Mucosa of descending colon (tissue), 3 donors: ENCODE data around the gene IFNLR1. TPM values are rescaled to one million over a fixed set of nuclear protein-coding genes. Genes with fewer than 3 reads are reported as not detected.
A peak's percentile ranks its signal among the peaks of the same experiment; 100 is the strongest.

Experiments
- ATAC-seq: fragments of 200-7000 bp; cut with Tn5 transposase; one replicate; pipeline ENCODE4 v1.9.1; 2020; ENCODE audit warnings: mild to moderate bottlenecking, moderate library complexity
- DNase-seq, 3 donors: peaks; one replicate each; pipeline ENCODE4 v3.0.0-alpha.2; 2020
- H3K36me3 ChIP-seq: fragments of 200-600 bp; one replicate; pipeline ENCODE4 v1.8.0; 2021; ENCODE audit warnings: low read depth, mild to moderate bottlenecking
- H3K4me1 ChIP-seq: fragments of 200-600 bp; one replicate; pipeline ENCODE4 v1.8.0; 2021; ENCODE audit warnings: low read depth, mild to moderate bottlenecking
- H3K4me3 ChIP-seq: fragments of 200-600 bp; one replicate; pipeline ENCODE4 v1.8.0; 2021; ENCODE audit warnings: mild to moderate bottlenecking
- H3K9me3 ChIP-seq: fragments of 200-600 bp; one replicate; pipeline ENCODE4 v1.8.0; 2021; ENCODE audit warnings: mild to moderate bottlenecking
- CTCF ChIP-seq: fragments of 200-600 bp; IDR thresholded peaks from one replicate; pipeline ENCODE4 v1.8.0; 2022; ENCODE audit warnings: antibody characterized with exemption, mild to moderate bottlenecking
- intact Hi-C, 2 donors: fragments of 100-400 bp; cut with DNase I in 1 of 2; cut with micrococcal nuclease in 1 of 2; formaldehyde crosslinking; loops; one replicate each; pipeline versions ENCODE4 v1.11.0 to v1.11.1; 2022; cut with DNase I, micrococcal nuclease
- total RNA-seq, 3 donors: library from RNA; stranded (reverse); fragmentation: NEBNext Ultra II Directional in 2 of 3; extraction: Animal tissue kit (Norgen Biotek cat#: 25700) in 2 of 3; gene quantifications; one replicate each; pipeline versions ENCODE4 v1.2.1 to v1.2.4, GENCODE V29; 2021 to 2023
- donor health status: DM: no; HTN: no; CAD: no; lungs with moderate emphysema.
- donor health status: DM: no; HTN: no; CAD: no.
- donor health status: DM: no; HTN: yes; CAD: no.

IFNLR1 gene
- total RNA-seq, 3 donors from 2014 or later = 5.3 to 24.0 (median 18.8) TPM

- DNase-seq (peak; percentile 79 to 85 (median 83)), ATAC-seq (peak; percentile 66)
- H3K9me3 ChIP-seq = no peaks in the 10 kb centered on the region
- H3K4me3 ChIP-seq = no peak overlapping the region
- H3K36me3 ChIP-seq = no peaks in the 10 kb centered on the region
- no peak for TF ChIP-seq CTCF
- intact Hi-C loops = no loop called here
- H3K4me1 ChIP-seq = peaks cover 4% of the 10 kb centered on the region
Measured at GRCh38 chr1:24151175-24151533, 35.9 kb downstream of the IFNLR1 start.

DNA sequence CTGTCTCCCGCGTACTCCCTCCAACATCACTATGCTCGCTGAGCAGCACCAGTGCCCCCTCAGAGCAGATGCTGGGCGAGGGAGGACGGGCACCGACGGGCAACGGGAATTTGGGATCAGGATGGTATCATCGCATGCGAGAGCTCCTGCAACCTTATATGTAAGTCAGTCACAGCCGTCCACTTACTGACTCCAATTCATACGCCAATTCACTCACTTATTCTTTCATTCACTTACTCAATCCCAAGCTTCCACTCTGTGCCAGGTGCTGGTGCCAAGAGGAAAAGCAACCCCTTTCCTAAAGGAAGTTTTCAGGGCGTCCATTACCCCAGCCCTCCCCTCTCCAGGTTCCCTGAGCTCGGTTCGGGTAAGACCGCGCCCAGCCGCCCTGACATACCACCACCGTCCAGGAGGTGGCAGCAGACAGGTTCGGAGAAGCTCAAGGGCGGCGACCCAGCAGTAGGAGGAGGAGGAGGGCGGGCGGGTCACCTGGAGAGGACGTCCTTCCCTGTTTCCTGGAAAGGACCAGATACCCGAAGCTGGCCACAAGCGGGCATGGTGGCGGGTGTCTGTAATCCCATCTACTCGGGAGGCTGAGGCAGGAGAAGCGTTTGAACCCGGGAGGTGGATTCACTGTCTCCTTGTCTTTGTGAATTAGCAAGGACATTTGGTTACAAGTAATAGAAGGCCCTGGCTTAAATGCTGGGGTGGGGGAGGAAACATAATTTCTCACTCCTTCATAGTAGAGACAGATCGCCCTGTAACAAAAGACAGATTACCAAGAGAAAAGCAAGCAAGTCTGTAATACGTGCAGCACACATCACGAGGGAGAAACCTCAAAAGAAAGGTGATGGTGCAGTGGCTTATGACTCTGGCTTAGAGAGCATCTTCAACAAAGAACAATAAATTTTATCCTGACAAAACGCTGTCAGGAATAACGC lies 36.6 kb downstream of the IFNLR1 start:
- ATAC-seq (peak; percentile 95), DNase-seq (peak; percentile 94 to 99 (median 98))
- intact Hi-C loops = no loop called here
- no peak overlapping the region for H3K4me3 ChIP-seq
- no peaks in the 10 kb centered on the region for H3K9me3 ChIP-seq
- TF ChIP-seq CTCF = peak; percentile 77
- peaks cover 4% of the 10 kb centered on the region for H3K4me1 ChIP-seq
- no peaks in the 10 kb centered on the region for H3K36me3 ChIP-seq

DNA sequence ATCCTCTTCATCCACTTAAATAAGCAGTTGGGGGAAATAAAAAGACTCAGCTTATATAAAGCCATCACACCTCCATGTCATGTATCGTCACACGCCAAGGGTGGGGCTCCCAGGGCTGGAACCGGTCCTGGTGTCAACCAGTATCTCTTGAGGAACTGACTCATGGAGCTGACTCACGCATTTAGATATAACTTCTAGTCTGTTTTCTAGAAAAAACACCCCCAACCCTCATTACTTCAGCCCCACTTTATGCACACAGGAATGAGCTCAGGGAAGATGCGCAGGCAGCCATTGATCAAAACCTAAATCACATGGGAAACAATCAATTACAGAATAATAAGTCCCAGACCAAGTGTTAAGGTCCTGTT lies 37.2 kb downstream of the IFNLR1 start:
- H3K36me3 ChIP-seq = no peaks in the 10 kb centered on the region
- TF ChIP-seq CTCF = no peak
- H3K4me1 ChIP-seq = no peaks in the 10 kb centered on the region
- ATAC-seq (peak; percentile 79), DNase-seq (peak; percentile 70 to 75 (median 75))
- no peaks in the 10 kb centered on the region for H3K9me3 ChIP-seq
- intact Hi-C loops = no loop called here
- H3K4me3 ChIP-seq = no peak overlapping the region

DNA sequence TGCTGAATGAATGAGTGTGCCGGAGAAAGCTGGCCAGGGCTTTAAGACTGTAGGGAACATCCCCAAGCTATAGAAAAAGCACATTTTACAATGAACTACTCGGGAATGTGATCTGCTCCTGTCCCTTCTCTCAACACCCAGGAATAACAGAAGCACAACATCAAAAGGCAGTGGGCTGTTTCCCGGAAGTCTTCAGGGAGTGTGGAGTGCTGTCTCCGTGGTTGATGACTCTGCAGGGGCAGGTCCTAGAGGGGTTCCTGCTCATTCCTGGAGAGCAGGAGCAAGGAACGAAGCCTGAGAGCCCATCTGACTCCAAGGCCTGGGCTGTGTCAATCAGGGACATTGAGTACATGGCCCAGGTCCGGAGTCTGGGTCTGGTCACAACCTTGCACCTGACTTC lies 39.3 kb downstream of the IFNLR1 start:
- no peak for DNase-seq
- intact Hi-C loops = no loop called here

GRCh38 chr1:24147194-24147593 lies 39.9 kb downstream of the IFNLR1 start:
- H3K4me3 ChIP-seq = no peak overlapping the region
- no peak for DNase-seq
- no peaks in the 10 kb centered on the region for H3K36me3 ChIP-seq
- peaks cover 11% of the 10 kb centered on the region for H3K4me1 ChIP-seq
- ATAC-seq = no peak
- H3K9me3 ChIP-seq = no peaks in the 10 kb centered on the region
- intact Hi-C loops = no loop called here
- TF ChIP-seq CTCF = no peak

More for the DNA sequence above, 39.3 kb downstream of the IFNLR1 start:
- Histone ChIP-seq H3K9me3 (no peaks in the 10 kb centered on the region), H3K36me3 (no peaks in the 10 kb centered on the region), H3K4me3 (no peak overlapping the region), H3K4me1 (peaks cover 9% of the 10 kb centered on the region)
- no peak for ATAC-seq
- no peak for TF ChIP-seq CTCF
